ENCODE data around the gene NUBP2. TPM values are rescaled to one million over a fixed set of nuclear protein-coding genes. Genes with fewer than 3 reads are reported as not detected.
A peak's percentile ranks its signal among the peaks of the same experiment; 100 is the strongest.

The NUBP2 gene
- total RNA-seq, 1 experiment from 2014 or later, result 65.3 TPM

- H3K4me1 Mint-ChIP-seq (ENCODE audit: low read depth, unreplicated experiment), result peaks cover 8% of the 10 kb centered on the region
- H3K27ac Mint-ChIP-seq (ENCODE audit: unreplicated experiment), result peak overlapping the region; percentile 81
- no TSS peak for BruUV-seq (replicated peaks)
- H3K36me3 Mint-ChIP-seq (ENCODE audit: insufficient read depth, unreplicated experiment), result peaks cover 83% of the 10 kb centered on the region
- H3K4me3 ChIP-seq (ENCODE audit: low read depth, low read length), result no peak overlapping the region
- 0 out of 2 replicates have a peak, but pooled peaks cover under 1% of the 10 kb centered on the region for H3K36me3 ChIP-seq (ENCODE audit: control insufficient read depth, insufficient read depth, low read length)
- H3K9me3 Mint-ChIP-seq (ENCODE audit: unreplicated experiment), result no peaks in the 10 kb centered on the region
- no peaks in the 10 kb centered on the region for H3K9me3 ChIP-seq
- intact Hi-C loops (cut with micrococcal nuclease; ENCODE audit: unreplicated experiment), result loop anchor here (5.0 kb wide), 1 partner anchor 42 kb away; no protein-coding TSS in a partner anchor
- peaks cover 7% of the 10 kb centered on the region for H3K4me1 ChIP-seq
- H3K4me3 Mint-ChIP-seq (ENCODE audit: unreplicated experiment), result peak overlapping the region; percentile 86
- no peaks in the 10 kb centered on the region for H3K27me3 Mint-ChIP-seq (ENCODE audit: insufficient read depth, unreplicated experiment)
- TF ChIP-seq CTCF (IDR thresholded peaks at IDR 0.05; ENCODE audit: insufficient read depth in 1 of 2, low read depth in 1 of 2, low read length in 1 of 2, severe bottlenecking in 1 of 2, unreplicated experiment in 1 of 2), result no peak
- ChIA-PET POLR2A (no interaction called here), CTCF (no interaction called here)
- no peak for DNase-seq
- H3K27me3 ChIP-seq (replicated peaks; ENCODE audit: control insufficient read depth, insufficient read depth, low read length), result no peaks in the 10 kb centered on the region
Observed at GRCh38 chr16:1779741-1780676, 2.8 kb upstream of the NUBP2 start.

- ChIA-PET CTCF (no interaction called here), POLR2A (no interaction called here)
- H3K4me1 Mint-ChIP-seq (ENCODE audit: low read depth, unreplicated experiment), result peaks cover 8% of the 10 kb centered on the region
- BruUV-seq (replicated peaks), result TSS peak; percentile 47
- no peaks in the 10 kb centered on the region for H3K27me3 Mint-ChIP-seq (ENCODE audit: insufficient read depth, unreplicated experiment)
- Histone ChIP-seq H3K4me1 (peaks cover 7% of the 10 kb centered on the region), H3K4me3 (ENCODE audit: low read depth, low read length) (no peak overlapping the region), H3K36me3 (ENCODE audit: control insufficient read depth, insufficient read depth, low read length) (peaks cover 2% of the 10 kb centered on the region; the same call in 1 of the 2 replicates), H3K9me3 (no peaks in the 10 kb centered on the region), H3K27me3 (replicated peaks; ENCODE audit: control insufficient read depth, insufficient read depth, low read length) (no peaks in the 10 kb centered on the region)
- no peaks in the 10 kb centered on the region for H3K9me3 Mint-ChIP-seq (ENCODE audit: unreplicated experiment)
- no peak for DNase-seq
- peaks cover 80% of the 10 kb centered on the region for H3K36me3 Mint-ChIP-seq (ENCODE audit: insufficient read depth, unreplicated experiment)
- peak overlapping the region; percentile 86 for H3K4me3 Mint-ChIP-seq (ENCODE audit: unreplicated experiment)
- H3K27ac Mint-ChIP-seq (ENCODE audit: unreplicated experiment), result peak overlapping the region; percentile 81
- intact Hi-C loops (cut with micrococcal nuclease; ENCODE audit: unreplicated experiment), result loop anchor here (5.0 kb wide), 1 partner anchor 42 kb away; no protein-coding TSS in a partner anchor
- no peak for TF ChIP-seq CTCF (IDR thresholded peaks at IDR 0.05; ENCODE audit: insufficient read depth in 1 of 2, low read depth in 1 of 2, low read length in 1 of 2, severe bottlenecking in 1 of 2, unreplicated experiment in 1 of 2)
Observed at GRCh38 chr16:1780677-1781072, 2.1 kb upstream of the NUBP2 start.

- peak overlapping the region; percentile 81 for H3K27ac Mint-ChIP-seq (ENCODE audit: unreplicated experiment)
- peaks cover 74% of the 10 kb centered on the region for H3K36me3 Mint-ChIP-seq (ENCODE audit: insufficient read depth, unreplicated experiment)
- CTCF ChIA-PET, result no interaction called here
- H3K27me3 Mint-ChIP-seq (ENCODE audit: insufficient read depth, unreplicated experiment), result no peaks in the 10 kb centered on the region
- BruUV-seq (replicated peaks), result no TSS peak
- H3K36me3 ChIP-seq (ENCODE audit: control insufficient read depth, insufficient read depth, low read length), result peaks cover 2% of the 10 kb centered on the region; the same call in 1 of the 2 replicates
- no peaks in the 10 kb centered on the region for H3K27me3 ChIP-seq (replicated peaks; ENCODE audit: control insufficient read depth, insufficient read depth, low read length)
- POLR2A ChIA-PET, result interaction anchor here (1.8 kb wide), 1 partner anchor 183 kb away, joined by 36 read pairs; the partner anchor contains the start of gene RPS2
- H3K4me1 Mint-ChIP-seq (ENCODE audit: low read depth, unreplicated experiment), result peaks cover 8% of the 10 kb centered on the region
- no peak for TF ChIP-seq CTCF (IDR thresholded peaks at IDR 0.05; ENCODE audit: insufficient read depth in 1 of 2, low read depth in 1 of 2, low read length in 1 of 2, severe bottlenecking in 1 of 2, unreplicated experiment in 1 of 2)
- peaks cover 7% of the 10 kb centered on the region for H3K4me1 ChIP-seq
- DNase-seq, result no peak
- no peaks in the 10 kb centered on the region for H3K9me3 ChIP-seq
- no peaks in the 10 kb centered on the region for H3K9me3 Mint-ChIP-seq (ENCODE audit: unreplicated experiment)
- intact Hi-C loops (cut with micrococcal nuclease; ENCODE audit: unreplicated experiment), result loop anchor here (5.0 kb wide), 1 partner anchor 41 kb away; no protein-coding TSS in a partner anchor
- H3K4me3 ChIP-seq (ENCODE audit: low read depth, low read length), result peak overlapping the region; percentile 92
- peak overlapping the region; percentile 86 for H3K4me3 Mint-ChIP-seq (ENCODE audit: unreplicated experiment)
Observed at GRCh38 chr16:1781254-1781653, 1.5 kb upstream of the NUBP2 start.
